HepG2 (cell line): ENCODE measurements around the gene GPR137. TPM values are rescaled to one million over a fixed set of nuclear protein-coding genes. Genes with fewer than 3 reads are reported as not detected.
A peak's percentile ranks its signal among the peaks of the same experiment; 100 is the strongest.

Experiments used
- EEA1 ChIP-seq: sonication (generic); formaldehyde crosslinking; IDR thresholded peaks from 2 replicates; pipeline ENCODE4 v1.5.1; 2020; ENCODE audit warnings: mild to moderate bottlenecking, missing genetic modification reagents, borderline replicate concordance
- FIP1L1 ChIP-seq: fragments of 200-400 bp; formaldehyde crosslinking; IDR thresholded peaks from 2 replicates; pipeline ENCODE4 v1.6.1; 2018; ENCODE audit warnings: low read depth, mild to moderate bottlenecking, low read length, moderate library complexity, borderline replicate concordance; ENCODE audit not compliant: insufficient read depth
- NFIB ChIP-seq: sonication (generic); formaldehyde crosslinking; IDR thresholded peaks from 2 replicates; pipeline ENCODE4 v1.9.0; 2021; ENCODE audit warnings: missing genetic modification reagents, mild to moderate bottlenecking, borderline replicate concordance
- THAP11 ChIP-seq: IDR thresholded peaks from 2 replicates; pipeline ENCODE4 v1.6.1; 2016; ENCODE audit warnings: missing biosample characterization, missing genetic modification reagents
- ZNF207 ChIP-seq: fragments of 450-650 bp; IDR thresholded peaks from 2 replicates; pipeline ENCODE4 v1.6.1; 2016; ENCODE audit warnings: antibody characterized with exemption, borderline replicate concordance
- ZNF496 ChIP-seq: sonication (generic); formaldehyde crosslinking; IDR thresholded peaks from 2 replicates; pipeline ENCODE4 v1.8.1; 2023; ENCODE audit warnings: mild to moderate bottlenecking, moderate library complexity, missing genetic modification reagents; ENCODE audit not compliant: insufficient replicate concordance
- ZNF724P ChIP-seq: sonication (generic); formaldehyde crosslinking; IDR thresholded peaks from 2 replicates; pipeline ENCODE4 v1.8.0; 2022; ENCODE audit warnings: missing genetic modification reagents, borderline replicate concordance
- ZSCAN29 ChIP-seq: sonication (generic); formaldehyde crosslinking; conservative IDR thresholded peaks from 2 replicates; pipeline ENCODE4 v1.4.0; 2020; ENCODE audit warnings: mild to moderate bottlenecking, missing genetic modification reagents
- ZSCAN31 ChIP-seq: sonication (generic); formaldehyde crosslinking; IDR thresholded peaks from 2 replicates; pipeline ENCODE4 v1.5.0; 2020; ENCODE audit warnings: low read depth, mild to moderate bottlenecking, missing genetic modification reagents
- polyA plus RNA-seq, 8 experiments: library from polyadenylated mRNA; depleted of rRNA in 3 of 8; stranded (reverse) in 7 of 8; unstranded in 1 of 8; fragments of >200 nt; fragmentation: Illumina TruSeq in 4 of 8; extraction: Trizol in 4 of 8; gene quantifications; 2 replicates each; pipeline versions ENCODE4 v1.2.1 to v1.2.3, GENCODE V29; 2011 to 2016; ENCODE audit warnings: low read depth in 4 of 8, missing spikeins in 1 of 8, mixed read lengths in 1 of 8; ENCODE audit not compliant: insufficient read depth in 1 of 8
- total RNA-seq, 5 experiments: library from RNA; depleted of rRNA; stranded (reverse); fragments of >200 nt; fragmentation: Illumina TruSeq; extraction: Trizol; gene quantifications; 2 replicates each; pipeline ENCODE4 v1.2.3, GENCODE V29; 2016; ENCODE audit warnings: low read depth in 1 of 5
- TF ChIP-seq, protein P1 (sequence below): IDR thresholded peaks from 2 replicates; pipeline ENCODE4 v1.6.1; 2016; ENCODE audit warnings: low read depth, missing genetic modification reagents, missing compliant biosample characterization
- TF ChIP-seq, protein P2 (sequence below): sonication (generic); formaldehyde crosslinking; IDR thresholded peaks from 2 replicates; pipeline ENCODE4 v1.5.0; 2020; ENCODE audit warnings: mild to moderate bottlenecking, missing genetic modification reagents
- TF ChIP-seq, protein P3 (sequence below): sonication (generic); formaldehyde crosslinking; IDR thresholded peaks from 2 replicates; pipeline ENCODE4 v1.5.1; 2020; ENCODE audit warnings: missing genetic modification reagents, mild to moderate bottlenecking, borderline replicate concordance
- TF ChIP-seq, protein P4 (sequence below): sonication (generic); formaldehyde crosslinking; IDR thresholded peaks from 2 replicates; pipeline ENCODE4 v1.4.0; 2020; ENCODE audit warnings: low read depth, missing genetic modification reagents

Gene GPR137
- total and polyA plus RNA-seq, 2 of the 13 experiments (the other 11 are each of a cell fraction or from before 2014, with no cell fraction given) = 8.5 to 13.2 TPM

DNA sequence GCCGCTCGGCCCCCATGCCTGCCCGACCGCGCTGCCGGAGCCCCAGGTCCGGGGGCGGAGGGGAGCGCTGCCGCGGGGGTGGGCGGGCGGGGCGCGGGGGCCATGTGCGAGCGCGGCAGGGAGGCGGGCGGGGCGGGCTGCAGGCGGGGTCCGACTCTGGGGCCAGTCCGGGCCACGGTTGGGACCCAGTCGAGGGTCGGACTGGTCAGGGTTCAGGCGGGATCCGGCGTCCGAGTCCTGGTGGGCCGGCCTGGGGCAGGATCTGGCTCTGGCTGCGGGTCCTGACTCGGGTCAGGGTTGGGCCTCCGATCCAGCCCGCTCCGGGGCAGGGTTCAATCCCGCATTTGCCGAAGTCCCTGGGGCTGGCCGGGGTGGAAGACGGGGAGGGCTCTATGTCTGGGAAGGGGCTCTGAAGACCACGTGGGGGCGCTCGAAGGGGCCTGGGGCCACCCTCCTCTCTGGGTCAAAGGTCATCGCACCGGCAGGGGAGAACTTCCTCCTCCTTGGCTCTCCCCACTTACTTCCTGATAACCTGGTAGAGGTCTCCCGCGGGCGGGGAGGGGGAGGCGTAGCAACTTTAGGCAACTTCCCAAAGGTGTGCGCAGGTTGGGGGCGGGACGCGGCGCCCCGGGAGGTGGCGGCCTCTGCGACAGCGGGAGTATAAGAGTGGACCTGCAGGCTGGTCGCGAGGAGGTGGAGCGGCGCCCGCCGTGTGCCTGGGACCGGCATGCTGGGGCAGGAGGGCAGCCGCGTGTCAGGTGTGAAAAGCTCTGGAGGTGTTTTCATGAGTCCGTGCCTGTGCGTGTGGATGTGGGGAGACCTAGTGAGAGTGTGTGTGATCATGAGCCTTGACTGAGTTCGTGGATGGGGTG lies 20.3 kb downstream of the GPR137 start (continued):
- TF ChIP-seq, protein P1, sequence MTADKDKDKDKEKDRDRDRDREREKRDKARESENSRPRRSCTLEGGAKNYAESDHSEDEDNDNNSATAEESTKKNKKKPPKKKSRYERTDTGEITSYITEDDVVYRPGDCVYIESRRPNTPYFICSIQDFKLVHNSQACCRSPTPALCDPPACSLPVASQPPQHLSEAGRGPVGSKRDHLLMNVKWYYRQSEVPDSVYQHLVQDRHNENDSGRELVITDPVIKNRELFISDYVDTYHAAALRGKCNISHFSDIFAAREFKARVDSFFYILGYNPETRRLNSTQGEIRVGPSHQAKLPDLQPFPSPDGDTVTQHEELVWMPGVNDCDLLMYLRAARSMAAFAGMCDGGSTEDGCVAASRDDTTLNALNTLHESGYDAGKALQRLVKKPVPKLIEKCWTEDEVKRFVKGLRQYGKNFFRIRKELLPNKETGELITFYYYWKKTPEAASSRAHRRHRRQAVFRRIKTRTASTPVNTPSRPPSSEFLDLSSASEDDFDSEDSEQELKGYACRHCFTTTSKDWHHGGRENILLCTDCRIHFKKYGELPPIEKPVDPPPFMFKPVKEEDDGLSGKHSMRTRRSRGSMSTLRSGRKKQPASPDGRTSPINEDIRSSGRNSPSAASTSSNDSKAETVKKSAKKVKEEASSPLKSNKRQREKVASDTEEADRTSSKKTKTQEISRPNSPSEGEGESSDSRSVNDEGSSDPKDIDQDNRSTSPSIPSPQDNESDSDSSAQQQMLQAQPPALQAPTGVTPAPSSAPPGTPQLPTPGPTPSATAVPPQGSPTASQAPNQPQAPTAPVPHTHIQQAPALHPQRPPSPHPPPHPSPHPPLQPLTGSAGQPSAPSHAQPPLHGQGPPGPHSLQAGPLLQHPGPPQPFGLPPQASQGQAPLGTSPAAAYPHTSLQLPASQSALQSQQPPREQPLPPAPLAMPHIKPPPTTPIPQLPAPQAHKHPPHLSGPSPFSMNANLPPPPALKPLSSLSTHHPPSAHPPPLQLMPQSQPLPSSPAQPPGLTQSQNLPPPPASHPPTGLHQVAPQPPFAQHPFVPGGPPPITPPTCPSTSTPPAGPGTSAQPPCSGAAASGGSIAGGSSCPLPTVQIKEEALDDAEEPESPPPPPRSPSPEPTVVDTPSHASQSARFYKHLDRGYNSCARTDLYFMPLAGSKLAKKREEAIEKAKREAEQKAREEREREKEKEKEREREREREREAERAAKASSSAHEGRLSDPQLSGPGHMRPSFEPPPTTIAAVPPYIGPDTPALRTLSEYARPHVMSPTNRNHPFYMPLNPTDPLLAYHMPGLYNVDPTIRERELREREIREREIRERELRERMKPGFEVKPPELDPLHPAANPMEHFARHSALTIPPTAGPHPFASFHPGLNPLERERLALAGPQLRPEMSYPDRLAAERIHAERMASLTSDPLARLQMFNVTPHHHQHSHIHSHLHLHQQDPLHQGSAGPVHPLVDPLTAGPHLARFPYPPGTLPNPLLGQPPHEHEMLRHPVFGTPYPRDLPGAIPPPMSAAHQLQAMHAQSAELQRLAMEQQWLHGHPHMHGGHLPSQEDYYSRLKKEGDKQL (CRISPR knock-in tag) = no peak
- TF ChIP-seq, protein P2, sequence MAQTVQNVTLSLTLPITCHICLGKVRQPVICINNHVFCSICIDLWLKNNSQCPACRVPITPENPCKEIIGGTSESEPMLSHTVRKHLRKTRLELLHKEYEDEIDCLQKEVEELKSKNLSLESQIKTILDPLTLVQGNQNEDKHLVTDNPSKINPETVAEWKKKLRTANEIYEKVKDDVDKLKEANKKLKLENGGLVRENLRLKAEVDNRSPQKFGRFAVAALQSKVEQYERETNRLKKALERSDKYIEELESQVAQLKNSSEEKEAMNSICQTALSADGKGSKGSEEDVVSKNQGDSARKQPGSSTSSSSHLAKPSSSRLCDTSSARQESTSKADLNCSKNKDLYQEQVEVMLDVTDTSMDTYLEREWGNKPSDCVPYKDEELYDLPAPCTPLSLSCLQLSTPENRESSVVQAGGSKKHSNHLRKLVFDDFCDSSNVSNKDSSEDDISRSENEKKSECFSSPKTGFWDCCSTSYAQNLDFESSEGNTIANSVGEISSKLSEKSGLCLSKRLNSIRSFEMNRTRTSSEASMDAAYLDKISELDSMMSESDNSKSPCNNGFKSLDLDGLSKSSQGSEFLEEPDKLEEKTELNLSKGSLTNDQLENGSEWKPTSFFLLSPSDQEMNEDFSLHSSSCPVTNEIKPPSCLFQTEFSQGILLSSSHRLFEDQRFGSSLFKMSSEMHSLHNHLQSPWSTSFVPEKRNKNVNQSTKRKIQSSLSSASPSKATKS (CRISPR knock-in tag) = no peak
- TF ChIP-seq ZNF496 (no peak), ZNF207 (no peak), ZSCAN31 (CRISPR knock-in tag) (0 out of 2 replicates have a peak, but pooled peaks have one; percentile 48), NFIB (CRISPR knock-in tag) (no peak), FIP1L1 (no peak), ZNF724P (CRISPR knock-in tag) (peak; percentile 78; the same call in 1 of the 2 replicates), THAP11 (CRISPR knock-in tag) (peak; percentile 66), EEA1 (CRISPR knock-in tag) (no peak), ZSCAN29 (CRISPR knock-in tag) (no peak)
- TF ChIP-seq, protein P3, sequence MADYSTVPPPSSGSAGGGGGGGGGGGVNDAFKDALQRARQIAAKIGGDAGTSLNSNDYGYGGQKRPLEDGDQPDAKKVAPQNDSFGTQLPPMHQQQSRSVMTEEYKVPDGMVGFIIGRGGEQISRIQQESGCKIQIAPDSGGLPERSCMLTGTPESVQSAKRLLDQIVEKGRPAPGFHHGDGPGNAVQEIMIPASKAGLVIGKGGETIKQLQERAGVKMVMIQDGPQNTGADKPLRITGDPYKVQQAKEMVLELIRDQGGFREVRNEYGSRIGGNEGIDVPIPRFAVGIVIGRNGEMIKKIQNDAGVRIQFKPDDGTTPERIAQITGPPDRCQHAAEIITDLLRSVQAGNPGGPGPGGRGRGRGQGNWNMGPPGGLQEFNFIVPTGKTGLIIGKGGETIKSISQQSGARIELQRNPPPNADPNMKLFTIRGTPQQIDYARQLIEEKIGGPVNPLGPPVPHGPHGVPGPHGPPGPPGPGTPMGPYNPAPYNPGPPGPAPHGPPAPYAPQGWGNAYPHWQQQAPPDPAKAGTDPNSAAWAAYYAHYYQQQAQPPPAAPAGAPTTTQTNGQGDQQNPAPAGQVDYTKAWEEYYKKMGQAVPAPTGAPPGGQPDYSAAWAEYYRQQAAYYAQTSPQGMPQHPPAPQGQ (CRISPR knock-in tag) = no peak
- TF ChIP-seq, protein P4, sequence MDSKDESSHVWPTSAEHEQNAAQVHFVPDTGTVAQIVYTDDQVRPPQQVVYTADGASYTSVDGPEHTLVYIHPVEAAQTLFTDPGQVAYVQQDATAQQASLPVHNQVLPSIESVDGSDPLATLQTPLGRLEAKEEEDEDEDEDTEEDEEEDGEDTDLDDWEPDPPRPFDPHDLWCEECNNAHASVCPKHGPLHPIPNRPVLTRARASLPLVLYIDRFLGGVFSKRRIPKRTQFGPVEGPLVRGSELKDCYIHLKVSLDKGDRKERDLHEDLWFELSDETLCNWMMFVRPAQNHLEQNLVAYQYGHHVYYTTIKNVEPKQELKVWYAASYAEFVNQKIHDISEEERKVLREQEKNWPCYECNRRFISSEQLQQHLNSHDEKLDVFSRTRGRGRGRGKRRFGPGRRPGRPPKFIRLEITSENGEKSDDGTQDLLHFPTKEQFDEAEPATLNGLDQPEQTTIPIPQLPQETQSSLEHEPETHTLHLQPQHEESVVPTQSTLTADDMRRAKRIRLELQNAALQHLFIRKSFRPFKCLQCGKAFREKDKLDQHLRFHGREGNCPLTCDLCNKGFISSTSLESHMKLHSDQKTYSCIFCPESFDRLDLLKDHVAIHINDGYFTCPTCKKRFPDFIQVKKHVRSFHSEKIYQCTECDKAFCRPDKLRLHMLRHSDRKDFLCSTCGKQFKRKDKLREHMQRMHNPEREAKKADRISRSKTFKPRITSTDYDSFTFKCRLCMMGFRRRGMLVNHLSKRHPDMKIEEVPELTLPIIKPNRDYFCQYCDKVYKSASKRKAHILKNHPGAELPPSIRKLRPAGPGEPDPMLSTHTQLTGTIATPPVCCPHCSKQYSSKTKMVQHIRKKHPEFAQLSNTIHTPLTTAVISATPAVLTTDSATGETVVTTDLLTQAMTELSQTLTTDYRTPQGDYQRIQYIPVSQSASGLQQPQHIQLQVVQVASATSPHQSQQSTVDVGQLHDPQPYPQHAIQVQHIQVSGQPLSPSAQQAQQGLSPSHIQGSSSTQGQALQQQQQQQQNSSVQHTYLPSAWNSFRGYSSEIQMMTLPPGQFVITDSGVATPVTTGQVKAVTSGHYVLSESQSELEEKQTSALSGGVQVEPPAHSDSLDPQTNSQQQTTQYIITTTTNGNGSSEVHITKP (CRISPR knock-in tag) = no peak
